Naive thymus-derived CD4-positive, alpha-beta T cell (primary cell): ENCODE results near the gene XXYLT1. TPM values are rescaled to one million over a fixed set of nuclear protein-coding genes. Genes with fewer than 3 reads are reported as not detected.

Experiments used
- ATAC-seq: fragments of 150-1000 bp; cut with Tn5 transposase; 2 replicates; pipeline ENCODE4 v1.10.0; 2021; ENCODE audit warnings: mild to moderate bottlenecking, moderate library complexity
- CTCF ChIA-PET: fragments of 350-600 bp; sonication (Branson Sonifier 250); formaldehyde crosslinking; loops from one replicate; lab custom pipeline; 2021; ENCODE audit warnings: antibody characterized with exemption; lab: Charles Lee
- POLR2A ChIA-PET: fragments of 350-600 bp; sonication (Branson Sonifier 250); formaldehyde crosslinking; loops from one replicate; lab custom pipeline; 2021; ENCODE audit warnings: antibody characterized with exemption, inconsistent platforms; lab: Charles Lee
- DNase-seq, 9 donors: peaks; one replicate each; pipeline versions ENCODE4 v3.0.0 to v3.0.0-alpha.2; 2020 to 2022; ENCODE audit warnings: mixed read lengths in 1 of 9
- H3K27ac ChIP-seq: one replicate; pipeline ENCODE4 v1.7.0; 2013; ENCODE audit warnings: mild to moderate bottlenecking, low read depth, low read length, moderate library complexity
- H3K27me3 ChIP-seq, 2 donors: one replicate each; pipeline ENCODE4 v1.7.0; 2013; ENCODE audit warnings: low read length in 2 of 2, mild to moderate bottlenecking in 2 of 2, moderate library complexity in 2 of 2; ENCODE audit not compliant: control insufficient read depth in 2 of 2, insufficient read depth in 2 of 2
- H3K36me3 ChIP-seq, 3 experiments: 1 replicate in 2 of 3; 2 replicates in 1 of 3; pipeline ENCODE4 v1.7.0; 2013; ENCODE audit warnings: low read length in 3 of 3, mild to moderate bottlenecking in 3 of 3, moderate library complexity in 1 of 3; ENCODE audit not compliant: insufficient read depth in 3 of 3, control insufficient read depth in 2 of 3
- H3K4me1 ChIP-seq, 2 donors: one replicate each; pipeline ENCODE4 v1.7.0; 2013; ENCODE audit warnings: low read length in 2 of 2, mild to moderate bottlenecking in 2 of 2, moderate library complexity in 1 of 2; ENCODE audit not compliant: control insufficient read depth in 2 of 2, insufficient read depth in 2 of 2
- H3K4me3 ChIP-seq: 2 replicates; pipeline ENCODE4 v1.7.0; 2013; ENCODE audit warnings: mild to moderate bottlenecking, low read length
- H3K9me3 ChIP-seq, 3 experiments: 1 replicate in 2 of 3; 2 replicates in 1 of 3; pipeline ENCODE4 v1.7.0; 2013; ENCODE audit warnings: low read length in 3 of 3; ENCODE audit not compliant: control insufficient read depth in 2 of 3
- H3K27ac Mint-ChIP-seq, 9 donors: one replicate each; pipeline ENCODE4 v1.8.0; 2020 to 2022; ENCODE audit warnings: mixed read lengths in 9 of 9, mild to moderate bottlenecking in 8 of 9, moderate library complexity in 5 of 9, inconsistent platforms in 2 of 9
- H3K27me3 Mint-ChIP-seq, 5 donors: one replicate each; pipeline ENCODE4 v1.8.0; 2021 to 2022; ENCODE audit warnings: mixed read lengths in 5 of 5, mild to moderate bottlenecking in 1 of 5
- H3K36me3 Mint-ChIP-seq, 5 donors: one replicate each; pipeline ENCODE4 v1.8.0; 2020 to 2022; ENCODE audit warnings: mixed read lengths in 5 of 5, mild to moderate bottlenecking in 3 of 5, inconsistent platforms in 1 of 5
- H3K4me1 Mint-ChIP-seq, 7 donors: one replicate each; pipeline ENCODE4 v1.8.0; 2020 to 2022; ENCODE audit warnings: mixed read lengths in 7 of 7, mild to moderate bottlenecking in 3 of 7, inconsistent platforms in 1 of 7
- H3K4me3 Mint-ChIP-seq, 10 donors: one replicate each; pipeline ENCODE4 v1.8.0; 2020 to 2022; ENCODE audit warnings: mild to moderate bottlenecking in 10 of 10, mixed read lengths in 10 of 10, moderate library complexity in 6 of 10, inconsistent platforms in 2 of 10
- H3K9me3 Mint-ChIP-seq, 11 donors: one replicate each; pipeline ENCODE4 v1.8.0; 2020 to 2022; ENCODE audit warnings: mixed read lengths in 11 of 11, mild to moderate bottlenecking in 4 of 11, inconsistent platforms in 1 of 11, moderate library complexity in 1 of 11
- intact Hi-C, 2 donors: fragments of 100-400 bp; cut with micrococcal nuclease; formaldehyde crosslinking; loops; one replicate each; pipeline ENCODE4 v1.15.1; 2023
- polyA plus RNA-seq, 2 donors: library from polyadenylated mRNA; unstranded; fragments of 300-500 nt; fragmentation: Illumina TruSeq; gene quantifications; one replicate each; pipeline ENCODE4 v1.2.3, GENCODE V29; 2021
- total RNA-seq, 6 experiments: library from RNA in 5 of 6; stranded (reverse) in 5 of 6; gene quantifications; 1 replicate in 5 of 6; 2 replicates in 1 of 6; pipeline ENCODE4 v1.2.3 and lab custom pipeline; 2021 to 2026

Gene XXYLT1
- total and polyA plus RNA-seq, 7 experiments from 2014 or later: 4.1 to 11.7 (median 7.2) TPM

DNA sequence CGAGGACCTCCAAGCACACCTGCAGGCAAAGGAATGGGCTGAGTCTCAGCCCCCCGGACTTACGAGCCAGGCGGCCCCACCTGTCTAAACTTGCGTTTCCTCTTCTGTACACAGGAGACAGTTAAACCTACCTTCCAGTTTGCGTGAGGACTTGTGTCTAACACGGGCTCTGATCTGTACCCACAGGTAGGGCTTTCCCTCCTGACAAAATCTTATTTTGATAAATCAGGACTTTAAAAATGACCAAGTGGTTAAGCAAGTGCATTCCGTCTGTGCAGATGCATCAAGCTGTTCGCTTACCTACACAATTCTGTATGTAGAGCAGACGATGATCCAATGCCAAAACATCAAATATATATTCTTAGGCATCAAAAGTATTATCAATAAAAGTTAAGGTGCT, 238.0 kb downstream of the XXYLT1 start:
- H3K27me3 ChIP-seq: no peaks in the 10 kb centered on the region
- Mint-ChIP-seq H3K27me3 (peaks cover 0 to 4% (median 0%) of the 10 kb centered on the region in 5 donors), H3K27ac (no peak overlapping the region), H3K36me3 (no peaks in the 10 kb centered on the region), H3K4me1 (no peaks in the 10 kb centered on the region), H3K4me3 (no peak overlapping the region), H3K9me3 (no peaks in the 10 kb centered on the region)
- intact Hi-C loops: no loop called here
- ChIA-PET POLR2A (no interaction called here), CTCF (no interaction called here)
- H3K9me3 ChIP-seq: no peaks in the 10 kb centered on the region
- no peak for ATAC-seq
- no peak overlapping the region for H3K4me3 ChIP-seq
- no peaks in the 10 kb centered on the region for H3K36me3 ChIP-seq
- H3K4me1 ChIP-seq: no peaks in the 10 kb centered on the region
- DNase-seq: no peak
- H3K27ac ChIP-seq: no peak overlapping the region

DNA sequence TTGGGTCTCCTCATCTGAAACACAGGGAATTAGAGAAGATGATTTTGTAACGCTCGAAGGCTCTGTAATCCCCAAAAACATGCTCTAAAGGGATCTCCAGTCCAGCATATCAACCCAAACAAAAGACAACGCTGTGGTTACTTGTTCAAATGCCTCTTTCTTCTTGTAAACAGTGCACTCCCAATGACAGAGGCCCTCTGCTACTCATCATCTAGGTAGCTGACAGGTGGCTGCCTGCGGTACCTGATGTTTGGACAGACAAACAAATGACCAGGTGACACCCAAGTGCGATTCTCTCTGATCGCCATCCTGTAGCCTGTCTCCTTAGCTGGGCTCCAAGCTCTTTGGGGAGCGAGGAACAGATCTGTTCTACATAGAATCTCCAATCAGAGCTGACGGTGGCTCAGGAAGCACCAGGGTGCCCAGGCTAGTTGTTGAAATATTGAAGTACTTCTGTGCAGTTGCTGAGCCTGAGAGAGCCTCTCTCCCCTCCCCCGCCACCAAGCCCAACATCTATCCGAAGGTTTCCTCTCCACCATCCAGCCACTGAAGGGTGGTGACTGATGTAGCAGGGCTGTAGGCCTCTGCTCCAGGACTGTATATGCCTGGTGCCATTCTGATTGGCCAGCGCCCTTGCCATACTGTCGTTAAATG, 238.7 kb downstream of the XXYLT1 start:
- H3K4me3 ChIP-seq: no peak overlapping the region
- no peaks in the 10 kb centered on the region for H3K36me3 ChIP-seq
- Mint-ChIP-seq H3K4me1 (no peaks in the 10 kb centered on the region), H3K4me3 (no peak overlapping the region), H3K9me3 (no peaks in the 10 kb centered on the region), H3K27ac (no peak overlapping the region), H3K27me3 (no peaks in the 10 kb centered on the region), H3K36me3 (no peaks in the 10 kb centered on the region)
- no peaks in the 10 kb centered on the region for H3K9me3 ChIP-seq
- no peaks in the 10 kb centered on the region for H3K4me1 ChIP-seq
- no peaks in the 10 kb centered on the region for H3K27me3 ChIP-seq
- no peak for ATAC-seq
- ChIA-PET CTCF (no interaction called here), POLR2A (no interaction called here)
- no peak overlapping the region for H3K27ac ChIP-seq
- intact Hi-C loops: no loop called here
- DNase-seq: no peak

DNA sequence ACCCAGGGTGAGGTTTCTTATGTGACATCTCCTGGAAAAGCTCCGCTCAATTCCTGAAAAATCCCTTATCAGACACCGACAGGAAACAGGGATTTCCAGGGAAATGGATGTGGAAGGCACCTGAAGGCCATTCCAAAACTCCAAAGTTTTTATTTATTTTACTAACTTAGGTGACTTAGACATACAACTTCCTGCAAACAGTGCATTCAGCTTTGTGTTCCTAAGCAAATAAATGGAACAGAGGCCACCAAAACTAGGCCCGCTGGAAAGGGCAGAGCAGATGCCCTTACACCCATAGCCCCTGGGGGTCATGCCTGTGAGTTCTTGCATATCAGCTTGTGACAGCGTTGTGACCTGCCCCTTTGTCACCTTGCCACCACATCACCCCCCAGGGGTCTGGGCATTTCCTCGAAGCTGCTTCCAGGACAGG, 239.4 kb downstream of the XXYLT1 start:
- no peak overlapping the region for H3K27ac ChIP-seq
- H3K4me3 Mint-ChIP-seq: no peak overlapping the region
- H3K9me3 Mint-ChIP-seq: no peaks in the 10 kb centered on the region
- H3K36me3 Mint-ChIP-seq: no peaks in the 10 kb centered on the region
- ChIA-PET POLR2A (no interaction called here), CTCF (no interaction called here)
- no peaks in the 10 kb centered on the region for H3K4me1 Mint-ChIP-seq
- no peaks in the 10 kb centered on the region for H3K9me3 ChIP-seq
- no peaks in the 10 kb centered on the region for H3K27me3 Mint-ChIP-seq
- ATAC-seq (no peak), DNase-seq (no peak)
- no peak overlapping the region for H3K27ac Mint-ChIP-seq
- H3K4me1 ChIP-seq: no peaks in the 10 kb centered on the region
- no peaks in the 10 kb centered on the region for H3K36me3 ChIP-seq
- H3K4me3 ChIP-seq: no peak overlapping the region
- intact Hi-C loops: no loop called here
- H3K27me3 ChIP-seq: no peaks in the 10 kb centered on the region

DNA sequence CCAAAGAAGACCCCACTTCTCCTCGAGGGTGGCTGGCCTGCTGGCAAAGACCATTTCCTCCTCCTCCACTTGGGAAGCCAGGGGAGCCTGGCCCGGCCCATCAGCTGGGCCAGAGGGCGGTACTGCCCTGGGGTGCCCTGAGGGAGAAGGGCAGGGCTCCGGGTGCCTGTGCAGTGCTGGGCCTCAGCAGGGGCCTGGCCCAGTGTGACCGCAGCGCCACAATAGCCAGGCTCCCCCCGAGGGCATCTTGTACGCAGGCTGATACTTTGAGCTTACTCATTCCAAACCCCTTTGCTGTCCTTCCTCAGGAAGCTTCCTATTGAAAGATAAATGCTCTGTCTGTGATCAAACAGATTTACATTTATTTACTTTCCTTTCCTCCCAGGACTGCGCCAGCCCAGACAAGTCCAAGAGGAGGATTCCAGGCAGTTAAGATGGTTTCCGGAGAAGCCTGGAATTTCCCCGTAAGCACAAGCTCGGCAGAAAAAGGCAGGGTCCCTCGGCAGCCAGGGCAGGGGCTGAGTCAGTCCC, 240.1 kb downstream of the XXYLT1 start:
- no peaks in the 10 kb centered on the region for H3K4me1 ChIP-seq
- no peak for ATAC-seq
- H3K27me3 ChIP-seq: no peaks in the 10 kb centered on the region
- intact Hi-C loops: no loop called here
- no peaks in the 10 kb centered on the region for H3K9me3 ChIP-seq
- POLR2A ChIA-PET: no interaction called here
- H3K36me3 Mint-ChIP-seq: no peaks in the 10 kb centered on the region
- CTCF ChIA-PET: no interaction called here
- H3K36me3 ChIP-seq: no peaks in the 10 kb centered on the region
- H3K4me3 Mint-ChIP-seq: no peak overlapping the region
- no peak for DNase-seq
- no peak overlapping the region for H3K27ac Mint-ChIP-seq
- no peak overlapping the region for H3K4me3 ChIP-seq
- peaks cover 0 to under 1% (median 0%) of the 10 kb centered on the region in 7 donors for H3K4me1 Mint-ChIP-seq
- H3K27ac ChIP-seq: no peak overlapping the region
- no peaks in the 10 kb centered on the region for H3K9me3 Mint-ChIP-seq
- H3K27me3 Mint-ChIP-seq: no peaks in the 10 kb centered on the region

DNA sequence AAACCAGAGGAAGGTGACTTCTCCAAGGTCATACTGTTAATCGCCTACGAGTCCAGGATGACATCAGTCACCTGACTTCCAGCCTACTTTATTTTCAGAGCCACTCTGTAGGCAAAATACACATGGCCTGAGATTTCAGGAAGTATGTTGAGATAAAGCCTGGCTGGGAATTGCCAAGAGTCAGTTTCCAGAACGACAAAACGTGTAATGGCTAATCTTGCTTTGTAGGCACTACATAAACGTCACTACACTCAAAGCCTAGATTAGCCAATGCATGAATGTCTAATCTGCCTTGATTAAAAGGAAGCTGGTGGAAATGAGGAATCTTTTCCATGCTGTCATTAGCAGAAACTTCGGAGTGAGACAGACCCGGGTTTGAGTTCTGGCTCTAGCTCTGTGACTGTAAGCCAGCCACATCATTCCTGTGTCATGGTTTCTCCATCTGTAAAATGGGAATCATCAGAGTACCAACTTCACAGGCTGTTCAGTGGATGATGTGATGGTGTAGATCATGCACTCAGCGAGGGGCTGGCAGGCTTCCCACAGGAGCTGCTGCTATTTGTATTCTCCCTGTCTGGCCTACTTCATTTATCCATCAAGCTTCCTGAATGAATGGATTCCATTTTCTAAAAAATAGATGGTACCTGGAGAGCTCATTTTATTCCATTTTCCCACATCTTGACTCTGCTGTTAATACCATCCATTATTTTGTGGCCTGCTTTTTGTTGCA, 241.9 kb downstream of the XXYLT1 start:
- no peaks in the 10 kb centered on the region for H3K9me3 ChIP-seq
- peaks cover 0 to 1% (median 0%) of the 10 kb centered on the region in 7 donors for H3K4me1 Mint-ChIP-seq
- intact Hi-C loops: no loop called here
- no peaks in the 10 kb centered on the region for H3K4me1 ChIP-seq
- H3K4me3 ChIP-seq: no peak overlapping the region
- H3K9me3 Mint-ChIP-seq: no peaks in the 10 kb centered on the region
- DNase-seq: no peak
- H3K27me3 Mint-ChIP-seq: peaks cover 0 to 4% (median 3%) of the 10 kb centered on the region in 5 donors
- ChIA-PET CTCF (no interaction called here), POLR2A (no interaction called here)
- no peak overlapping the region for H3K27ac Mint-ChIP-seq
- H3K4me3 Mint-ChIP-seq: no peak overlapping the region
- no peak overlapping the region for H3K27ac ChIP-seq
- H3K36me3 ChIP-seq: no peaks in the 10 kb centered on the region
- no peak for ATAC-seq
- H3K27me3 ChIP-seq: no peaks in the 10 kb centered on the region
- H3K36me3 Mint-ChIP-seq: no peaks in the 10 kb centered on the region

DNA sequence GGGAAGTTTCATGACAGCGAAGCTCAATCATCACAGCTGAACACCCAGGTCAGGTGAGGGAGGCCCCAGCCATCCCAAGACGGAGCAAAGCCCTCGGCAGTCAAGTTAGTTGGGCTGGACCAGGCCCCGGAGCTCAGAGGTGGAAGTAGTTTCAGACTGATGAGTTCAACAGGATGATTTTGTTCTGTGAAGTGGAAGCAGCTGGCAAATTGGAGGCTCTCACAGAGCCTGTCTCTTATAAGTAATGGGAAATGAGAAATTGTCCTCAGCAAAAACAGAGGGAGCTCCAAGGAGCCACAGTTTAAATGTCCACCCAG, 245.1 kb downstream of the XXYLT1 start:
- Histone ChIP-seq H3K4me3 (no peak overlapping the region), H3K27me3 (no peaks in the 10 kb centered on the region), H3K4me1 (no peaks in the 10 kb centered on the region), H3K9me3 (no peaks in the 10 kb centered on the region), H3K27ac (no peak overlapping the region), H3K36me3 (no peaks in the 10 kb centered on the region)
- Mint-ChIP-seq H3K4me1 (peaks cover 0 to 3% (median 0%) of the 10 kb centered on the region in 7 donors), H3K27me3 (peaks cover 0 to 14% (median 4%) of the 10 kb centered on the region in 5 donors), H3K27ac (no peak overlapping the region), H3K9me3 (peaks cover 0 to 7% (median 0%) of the 10 kb centered on the region in 11 donors), H3K4me3 (no peak overlapping the region), H3K36me3 (no peaks in the 10 kb centered on the region)
- intact Hi-C loops: no loop called here
- ChIA-PET POLR2A (no interaction called here), CTCF (no interaction called here)
- DNase-seq (no peak), ATAC-seq (no peak)
